GM10266 (cell line): Measurements from ENCODE around the gene C20orf202.
"Not testable (repeated sequence)": the region's sequence is repeated elsewhere in the genome, so short reads cannot be mapped to it uniquely, and the experiment has no call there.

Experiments
- DNase-seq: peaks from one replicate; pipeline ENCODE4 v3.0.0; 2012; ENCODE audit errors: extremely low spot score
- TF ChIP-seq, protein P1 (sequence below): IDR thresholded peaks from 2 replicates; pipeline ENCODE4 v1.5.1; 2012; ENCODE audit warnings: mild to moderate bottlenecking, low read depth; ENCODE audit not compliant: control insufficient read depth, insufficient read depth; ENCODE audit errors: missing control alignments

Gene C20orf202

GRCh38 chr20:1212607-1213396 is 9.5 kb downstream of the C20orf202 start:
- TF ChIP-seq, protein P1, sequence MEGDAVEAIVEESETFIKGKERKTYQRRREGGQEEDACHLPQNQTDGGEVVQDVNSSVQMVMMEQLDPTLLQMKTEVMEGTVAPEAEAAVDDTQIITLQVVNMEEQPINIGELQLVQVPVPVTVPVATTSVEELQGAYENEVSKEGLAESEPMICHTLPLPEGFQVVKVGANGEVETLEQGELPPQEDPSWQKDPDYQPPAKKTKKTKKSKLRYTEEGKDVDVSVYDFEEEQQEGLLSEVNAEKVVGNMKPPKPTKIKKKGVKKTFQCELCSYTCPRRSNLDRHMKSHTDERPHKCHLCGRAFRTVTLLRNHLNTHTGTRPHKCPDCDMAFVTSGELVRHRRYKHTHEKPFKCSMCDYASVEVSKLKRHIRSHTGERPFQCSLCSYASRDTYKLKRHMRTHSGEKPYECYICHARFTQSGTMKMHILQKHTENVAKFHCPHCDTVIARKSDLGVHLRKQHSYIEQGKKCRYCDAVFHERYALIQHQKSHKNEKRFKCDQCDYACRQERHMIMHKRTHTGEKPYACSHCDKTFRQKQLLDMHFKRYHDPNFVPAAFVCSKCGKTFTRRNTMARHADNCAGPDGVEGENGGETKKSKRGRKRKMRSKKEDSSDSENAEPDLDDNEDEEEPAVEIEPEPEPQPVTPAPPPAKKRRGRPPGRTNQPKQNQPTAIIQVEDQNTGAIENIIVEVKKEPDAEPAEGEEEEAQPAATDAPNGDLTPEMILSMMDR = peak; percentile 89

GRCh38 chr20:1214838-1215261 is 11.6 kb downstream of the C20orf202 start:
- TF ChIP-seq, protein P1 = no peak
- no peak for DNase-seq

More at GRCh38 chr20:1212607-1213396, 9.5 kb downstream of the C20orf202 start:
- peak; percentile 65 for DNase-seq

GRCh38 chr20:1215386-1216170 is 12.3 kb downstream of the C20orf202 start:
- no peak for DNase-seq
- TF ChIP-seq, protein P1 = no peak

GRCh38 chr20:1216527-1217427 is 13.5 kb downstream of the C20orf202 start:
- DNase-seq = not testable (repeated sequence)

DNA sequence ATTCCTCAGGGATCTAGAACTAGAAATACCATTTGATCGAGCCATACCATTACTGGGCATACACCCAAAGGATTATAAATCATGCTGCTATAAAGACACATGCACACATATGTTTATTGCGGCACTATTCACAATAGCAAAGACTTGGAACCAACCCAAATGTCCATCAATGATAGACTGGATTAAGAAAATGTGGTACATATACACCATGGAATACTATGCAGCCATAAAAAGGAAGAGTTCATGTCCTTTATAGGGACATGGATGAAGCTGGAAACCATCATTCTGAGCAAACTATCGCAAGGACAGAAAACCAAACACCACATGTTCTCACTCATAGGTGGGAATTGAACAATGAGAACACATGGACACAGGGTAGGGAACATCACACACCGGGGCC is 19.5 kb downstream of the C20orf202 start:
- DNase-seq = not testable (repeated sequence)

DNA sequence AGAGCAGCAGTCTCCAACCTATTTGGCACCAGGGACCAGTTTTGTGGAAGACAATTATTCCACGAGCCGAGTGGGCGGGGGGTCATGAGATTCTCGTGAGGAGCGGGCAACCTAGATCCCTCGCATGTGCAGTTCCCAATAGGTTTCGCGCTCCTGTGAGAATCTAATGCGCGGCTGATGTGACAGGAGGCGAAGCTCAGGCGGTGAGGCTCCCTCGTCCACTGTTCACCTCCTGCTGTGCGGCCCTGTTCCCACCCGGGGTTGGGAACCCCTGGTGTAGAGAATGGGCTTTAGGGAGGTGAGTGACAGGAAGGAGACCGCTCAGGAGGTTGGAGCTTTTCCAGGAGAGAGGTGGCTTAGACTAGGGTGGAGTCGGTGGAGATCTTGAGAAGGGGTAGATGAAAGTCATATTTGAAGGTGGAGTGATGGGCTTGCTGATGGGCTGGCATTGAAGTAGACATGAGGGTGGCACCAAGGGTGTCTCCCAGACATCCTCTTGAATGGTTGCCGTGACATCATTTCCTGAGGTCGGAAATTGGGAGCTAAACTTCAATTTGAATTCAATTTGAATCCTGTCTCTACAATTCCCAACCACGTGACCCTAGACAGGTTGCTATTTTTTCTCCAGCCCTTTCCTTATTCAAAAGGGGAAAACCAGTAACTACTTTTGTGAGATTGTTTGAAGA is 21.1 kb downstream of the C20orf202 start:
- TF ChIP-seq, protein P1 = no peak
- no peak for DNase-seq

DNA sequence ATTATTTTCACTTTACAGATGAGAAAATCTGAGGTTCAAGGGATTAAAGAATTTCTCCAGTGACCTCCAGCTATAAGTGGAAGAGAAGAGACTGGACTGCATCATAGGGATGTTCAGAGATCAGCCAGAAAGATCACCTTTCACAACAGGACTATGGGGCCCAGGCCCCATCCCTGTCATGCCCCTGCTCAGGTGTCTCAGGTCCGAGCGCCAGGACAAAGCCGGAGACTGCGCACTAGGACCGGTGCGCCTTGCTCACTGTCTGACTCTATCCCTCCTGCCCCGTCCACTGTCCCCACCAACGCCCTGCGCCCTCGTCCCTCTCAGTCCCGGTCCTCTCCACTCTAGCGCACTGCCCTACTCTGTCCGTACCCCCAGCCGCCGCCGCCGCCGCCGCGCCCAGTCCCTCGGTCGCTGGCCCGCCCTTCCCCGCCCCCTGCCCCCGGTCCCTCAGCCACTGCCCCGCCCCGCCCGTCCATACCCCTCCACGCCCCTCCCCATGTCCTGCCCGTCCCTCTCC is 22.1 kb downstream of the C20orf202 start:
- DNase-seq = no peak
- TF ChIP-seq, protein P1 = no peak
